Ovary (tissue), 9 donors: Measurements from ENCODE around the gene MASP1. TPM values are rescaled to one million over a fixed set of nuclear protein-coding genes. Genes with fewer than 3 reads are reported as not detected.

ENCODE experiments used
- DNase-seq, 5 donors: peaks; one replicate each; pipeline ENCODE4 v3.0.0-alpha.2; 2019 to 2020
- H3K27ac ChIP-seq, 2 donors: fragments of 200-600 bp; one replicate each; pipeline versions ENCODE4 v1.5.1 to v1.8.0; 2019 to 2022
- H3K27me3 ChIP-seq: fragments of 200-600 bp; one replicate; pipeline ENCODE4 v1.8.0; 2022
- H3K36me3 ChIP-seq: fragments of 200-600 bp; sonication (generic); one replicate; pipeline ENCODE4 v1.5.1; 2019
- H3K4me1 ChIP-seq: one replicate; pipeline ENCODE4 v1.8.1; 2013; ENCODE audit warnings: mild to moderate bottlenecking, moderate library complexity; ENCODE audit not compliant: insufficient read depth
- H3K4me3 ChIP-seq: fragments of 200-600 bp; sonication (generic); one replicate; pipeline ENCODE4 v1.5.1; 2017
- H3K9me3 ChIP-seq, 2 donors: fragments of 200-600 bp in 1 of 2; sonication (generic) in 1 of 2; one replicate each; pipeline versions ENCODE4 v1.5.1 to v1.8.1; 2013 to 2019; ENCODE audit warnings: mild to moderate bottlenecking in 1 of 2, moderate library complexity in 1 of 2
- EP300 ChIP-seq: sonication (generic); formaldehyde crosslinking; IDR thresholded peaks from one replicate; pipeline ENCODE4 v1.6.1; 2017; ENCODE audit warnings: antibody characterized with exemption
- POLR2A ChIP-seq: fragments of 450-650 bp; IDR thresholded peaks from one replicate; pipeline ENCODE4 v1.6.1; 2017; ENCODE audit warnings: antibody characterized with exemption, mild to moderate bottlenecking, moderate library complexity
- WGBS, 3 donors: extraction: QIAGEN DNeasy Blood & Tissue Kit in 1 of 3; methylation state at CpG; one replicate each; pipeline versions ENCODE4 v1.1.5 to v1.1.7; 2013 to 2017; 5-methylcytosine and 5-hydroxymethylcytosine counted together
- intact Hi-C, 4 donors: fragments of 100-400 bp; cut with DNase I; formaldehyde crosslinking; loops; one replicate each; pipeline versions ENCODE4 v1.11.0 to v1.15.1; 2022 to 2023
- polyA plus RNA-seq, 2 donors: library from polyadenylated mRNA; stranded (reverse); fragments of 200-250 nt in 1 of 2; fragments of 350-450 nt in 1 of 2; fragmentation: Illumina TruSeq in 1 of 2; extraction: RNeasy Lipid Tissue Mini Kit (QIAGEN cat#74804) in 1 of 2; gene quantifications; one replicate each; pipeline ENCODE4 v1.2.3, GENCODE V29; 2013 to 2014
- total RNA-seq, 7 donors: library from RNA; depleted of rRNA in 2 of 7; stranded (reverse); fragments of >200 nt in 2 of 7; fragmentation: NEBNext Ultra II Directional in 3 of 7; extraction: Animal tissue kit (Norgen Biotek cat#: 25700) in 3 of 7; gene quantifications; one replicate each; pipeline versions ENCODE4 v1.1.0 to v1.2.4, GENCODE V29; 2016 to 2023
- TF ChIP-seq, protein P1 (sequence below), 3 donors: fragments of 450-650 bp in 2 of 3; fragments of 200-600 bp in 1 of 3; IDR thresholded peaks; one replicate each; pipeline versions ENCODE4 v1.5.1 to v1.8.0; 2016 to 2022; ENCODE audit warnings: antibody characterized with exemption in 3 of 3, mild to moderate bottlenecking in 1 of 3
- donor health status: DM: no; HTN: no; CAD: no; lungs with moderate emphysema.
- donor health status: DM: no; HTN: no; CAD: no.
- donor health status: Bipolar disorder and iron deficiency.
- donor health status: DM: yes; HTN: yes; CAD: no.
- donor health status: DM: no; HTN: no; CAD: no.
- donor health status: DM: yes; HTN: yes; CAD: no.

Gene MASP1
- total and polyA plus RNA-seq, 9 donors = 0.40 to 19.5 (median 4.4) TPM

DNA sequence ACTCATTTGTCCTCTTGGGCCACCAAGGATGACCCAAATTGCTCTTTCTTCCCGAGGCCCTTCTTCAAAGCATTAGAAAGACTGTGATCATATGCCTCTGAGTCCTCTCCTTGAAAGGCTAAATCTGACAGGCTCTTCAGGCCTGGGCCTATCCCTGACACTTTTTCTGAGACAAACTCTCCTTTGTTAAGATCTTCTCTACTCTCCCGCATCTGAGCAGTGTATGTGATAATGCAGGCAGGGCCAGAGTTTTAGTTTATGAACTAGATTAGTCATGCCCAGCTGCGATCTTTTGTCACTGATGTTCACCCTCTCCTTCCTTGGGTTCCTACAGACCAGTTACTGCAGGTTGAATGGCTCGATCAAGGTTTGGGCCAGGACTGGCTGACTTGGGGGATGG lies 39.2 kb downstream of the MASP1 start:
- no peak overlapping the region for H3K27ac ChIP-seq
- TF ChIP-seq EP300 (no peak), POLR2A (no peak)
- no peak overlapping the region for H3K4me3 ChIP-seq
- WGBS, 3 donors = 81 to 94% (median 81%) methylated on average over 4 of the region's 4 CpGs
- no peaks in the 10 kb centered on the region for H3K36me3 ChIP-seq
- no peak for DNase-seq
- intact Hi-C loops = no loop called here
- H3K9me3 ChIP-seq = no peaks in the 10 kb centered on the region
- H3K4me1 ChIP-seq = no peaks in the 10 kb centered on the region
- H3K27me3 ChIP-seq = no peaks in the 10 kb centered on the region

DNA sequence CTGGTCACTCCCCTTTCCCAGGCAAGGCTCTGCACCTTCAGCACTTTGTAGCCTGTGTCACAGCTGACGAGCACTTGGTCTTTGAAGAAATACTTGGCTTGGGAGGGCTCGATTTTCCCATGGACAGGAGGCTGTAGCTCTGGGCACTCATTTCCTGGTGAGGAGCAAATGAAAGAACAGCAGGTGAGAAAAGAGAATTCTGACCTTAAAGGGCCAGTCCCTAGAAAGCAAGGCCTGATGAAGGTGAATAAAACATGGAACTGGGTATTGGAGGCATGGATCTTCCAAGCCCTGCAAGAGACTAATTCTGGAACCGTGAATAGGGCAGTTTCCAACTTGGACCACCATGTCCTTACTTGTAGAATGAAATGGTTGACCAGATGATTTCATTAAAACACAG lies 39.9 kb downstream of the MASP1 start:
- H3K4me3 ChIP-seq = no peak overlapping the region
- no peak overlapping the region for H3K27ac ChIP-seq
- intact Hi-C loops = no loop called here
- no peak for DNase-seq
- no peaks in the 10 kb centered on the region for H3K27me3 ChIP-seq
- no peaks in the 10 kb centered on the region for H3K9me3 ChIP-seq
- H3K4me1 ChIP-seq = no peaks in the 10 kb centered on the region
- 70 to 79% (median 75%) methylated on average over 3 of the region's 3 CpGs for WGBS, 3 donors
- no peaks in the 10 kb centered on the region for H3K36me3 ChIP-seq
- TF ChIP-seq POLR2A = no peak
- no peak for TF ChIP-seq EP300
- TF ChIP-seq, protein P1, sequence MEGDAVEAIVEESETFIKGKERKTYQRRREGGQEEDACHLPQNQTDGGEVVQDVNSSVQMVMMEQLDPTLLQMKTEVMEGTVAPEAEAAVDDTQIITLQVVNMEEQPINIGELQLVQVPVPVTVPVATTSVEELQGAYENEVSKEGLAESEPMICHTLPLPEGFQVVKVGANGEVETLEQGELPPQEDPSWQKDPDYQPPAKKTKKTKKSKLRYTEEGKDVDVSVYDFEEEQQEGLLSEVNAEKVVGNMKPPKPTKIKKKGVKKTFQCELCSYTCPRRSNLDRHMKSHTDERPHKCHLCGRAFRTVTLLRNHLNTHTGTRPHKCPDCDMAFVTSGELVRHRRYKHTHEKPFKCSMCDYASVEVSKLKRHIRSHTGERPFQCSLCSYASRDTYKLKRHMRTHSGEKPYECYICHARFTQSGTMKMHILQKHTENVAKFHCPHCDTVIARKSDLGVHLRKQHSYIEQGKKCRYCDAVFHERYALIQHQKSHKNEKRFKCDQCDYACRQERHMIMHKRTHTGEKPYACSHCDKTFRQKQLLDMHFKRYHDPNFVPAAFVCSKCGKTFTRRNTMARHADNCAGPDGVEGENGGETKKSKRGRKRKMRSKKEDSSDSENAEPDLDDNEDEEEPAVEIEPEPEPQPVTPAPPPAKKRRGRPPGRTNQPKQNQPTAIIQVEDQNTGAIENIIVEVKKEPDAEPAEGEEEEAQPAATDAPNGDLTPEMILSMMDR (IDR thresholded peaks at IDR 0.05) = no peak

DNA sequence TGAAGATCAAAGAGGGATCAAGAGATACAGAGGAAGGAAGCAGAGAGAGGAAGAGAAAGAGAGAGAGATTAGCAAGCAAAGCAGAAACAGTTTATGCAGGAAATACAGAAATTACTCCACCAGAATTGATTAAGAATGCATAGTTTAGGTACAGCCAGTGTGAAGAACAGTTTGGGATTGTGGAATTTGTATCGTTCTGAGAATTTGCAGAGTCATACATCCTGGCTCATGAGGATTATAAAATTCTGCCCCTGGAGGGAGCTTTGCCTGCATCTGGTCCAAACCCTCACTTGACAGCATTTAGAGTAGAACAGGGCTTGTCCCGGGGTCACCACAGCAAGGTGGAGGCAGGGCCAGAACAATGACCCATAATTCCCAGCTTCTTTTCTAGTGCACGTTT lies 44.1 kb downstream of the MASP1 start:
- no peak for DNase-seq
- no peak overlapping the region for H3K4me3 ChIP-seq
- intact Hi-C loops = no loop called here
- no peaks in the 10 kb centered on the region for H3K9me3 ChIP-seq
- TF ChIP-seq, protein P1 (IDR thresholded peaks at IDR 0.05) = no peak
- TF ChIP-seq POLR2A (no peak), EP300 (no peak)
- H3K4me1 ChIP-seq = no peaks in the 10 kb centered on the region
- no peak overlapping the region for H3K27ac ChIP-seq
- WGBS, 3 donors = 62 to 71% (median 62%) methylated on average over 3 of the region's 3 CpGs
- no peaks in the 10 kb centered on the region for H3K36me3 ChIP-seq
- no peaks in the 10 kb centered on the region for H3K27me3 ChIP-seq

DNA sequence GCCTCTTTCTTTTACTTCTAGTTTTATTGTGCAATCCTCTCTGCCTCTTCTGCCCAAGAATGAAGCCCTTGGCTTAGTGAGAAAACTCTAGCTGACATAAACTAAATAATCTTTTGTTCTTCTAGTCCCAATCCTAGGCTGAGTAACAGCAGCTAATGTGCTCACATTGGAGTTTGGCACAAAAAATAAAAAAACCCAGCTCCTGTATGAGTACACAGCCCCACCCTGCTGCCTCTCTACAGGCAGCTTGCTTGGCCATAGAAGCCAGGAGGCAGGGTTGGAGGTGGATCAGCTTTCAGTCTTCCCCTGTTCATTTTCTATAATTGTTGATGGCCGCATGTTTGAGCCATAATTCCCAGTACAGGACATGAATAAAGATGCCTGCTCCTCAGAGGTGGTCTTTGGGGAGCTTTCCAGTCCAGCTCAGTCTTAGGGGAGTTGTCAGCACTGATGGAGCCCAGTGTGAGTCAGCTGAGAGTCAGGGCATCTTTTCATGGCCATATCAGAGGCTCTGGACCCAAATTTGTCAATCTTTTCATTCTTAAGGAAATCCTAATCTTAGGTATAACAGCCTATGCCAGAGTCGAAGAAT lies 47.5 kb downstream of the MASP1 start:
- no peak overlapping the region for H3K4me3 ChIP-seq
- H3K36me3 ChIP-seq = no peaks in the 10 kb centered on the region
- intact Hi-C loops = no loop called here
- no peak for DNase-seq
- H3K9me3 ChIP-seq = no peaks in the 10 kb centered on the region
- no peak overlapping the region for H3K27ac ChIP-seq
- no peaks in the 10 kb centered on the region for H3K4me1 ChIP-seq
- WGBS, 3 donors = 85 to 88% (median 87%) methylated on average over 2 of the region's 2 CpGs
- H3K27me3 ChIP-seq = no peaks in the 10 kb centered on the region
- TF ChIP-seq POLR2A (no peak), EP300 (no peak)
- TF ChIP-seq, protein P1 (IDR thresholded peaks at IDR 0.05) = no peak

DNA sequence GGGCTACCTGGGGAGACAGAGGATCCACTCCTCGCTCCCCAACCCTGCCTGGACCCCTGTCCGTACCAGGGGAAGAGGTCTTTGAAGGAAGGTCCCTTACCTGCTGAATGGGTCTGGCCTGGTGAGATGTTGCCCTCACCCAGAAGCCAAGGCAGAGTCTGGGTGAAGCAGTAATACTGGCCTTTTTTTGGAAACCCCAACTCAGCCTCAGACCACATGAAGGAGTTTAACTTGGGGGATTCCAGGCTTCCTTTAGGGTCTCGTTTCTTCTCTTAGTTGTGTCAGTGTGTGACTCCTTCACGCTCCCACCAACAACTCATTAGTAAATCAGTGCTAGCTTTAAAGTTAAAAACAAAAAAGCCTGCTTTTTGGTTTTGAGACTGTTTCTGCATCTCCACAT lies 48.6 kb downstream of the MASP1 start:
- WGBS, 3 donors = 93 to 97% (median 96%) methylated on average over 4 of the region's 4 CpGs
- intact Hi-C loops = no loop called here

More for the DNA sequence above, 48.6 kb downstream of the MASP1 start:
- Histone ChIP-seq H3K36me3 (no peaks in the 10 kb centered on the region), H3K27ac (no peak overlapping the region), H3K9me3 (no peaks in the 10 kb centered on the region), H3K4me3 (no peak overlapping the region), H3K27me3 (no peaks in the 10 kb centered on the region), H3K4me1 (no peaks in the 10 kb centered on the region)
- DNase-seq = no peak
- TF ChIP-seq, protein P1 (IDR thresholded peaks at IDR 0.05) = no peak
- TF ChIP-seq EP300 (no peak), POLR2A (no peak)
